GM23338 (cell line): ENCODE results near the gene MMP19. TPM values are rescaled to one million over a fixed set of nuclear protein-coding genes. Genes with fewer than 3 reads are reported as not detected.

Experiments
- ATAC-seq: fragments of 200-7000 bp; cut with Tn5 transposase; 3 replicates; pipeline ENCODE4 v1.9.1; 2020
- DNase-seq: peaks from one replicate; pipeline ENCODE4 v3.0.0-alpha.2; 2015; ENCODE audit warnings: low spot score
- H2AFZ ChIP-seq: fragments of 200-600 bp; sonication (generic); 2 replicates; pipeline ENCODE4 v1.8.0; 2016; ENCODE audit warnings: antibody characterized with exemption, mild to moderate bottlenecking, moderate library complexity
- H3F3A ChIP-seq: fragments of 200-600 bp; sonication (generic); replicated peaks from 2 replicates; pipeline ENCODE4 v1.8.0; 2017; ENCODE audit warnings: antibody characterized with exemption, mixed run types, low read depth
- H3K27ac ChIP-seq: fragments of 200-600 bp; sonication (generic); 2 replicates; pipeline ENCODE4 v1.6.1; 2016; ENCODE audit warnings: low read depth
- H3K27me3 ChIP-seq: fragments of 200-600 bp; sonication (generic); 2 replicates; pipeline ENCODE4 v1.8.0; 2016; ENCODE audit warnings: mild to moderate bottlenecking, mixed run types, moderate library complexity; ENCODE audit not compliant: insufficient read depth
- H3K36me3 ChIP-seq: fragments of 200-600 bp; sonication (generic); 2 replicates; pipeline ENCODE4 v1.8.0; 2016; ENCODE audit warnings: mild to moderate bottlenecking; ENCODE audit not compliant: insufficient read depth
- H3K4me1 ChIP-seq: fragments of 200-600 bp; sonication (generic); 2 replicates; pipeline ENCODE4 v1.8.0; 2016; ENCODE audit warnings: mild to moderate bottlenecking, moderate library complexity; ENCODE audit not compliant: insufficient read depth
- H3K4me2 ChIP-seq: fragments of 200-600 bp; sonication (generic); 2 replicates; pipeline ENCODE4 v1.7.1; 2017; ENCODE audit warnings: mixed run types
- H3K4me3 ChIP-seq: fragments of 200-600 bp; sonication (generic); 2 replicates; pipeline ENCODE4 v1.6.1; 2016; ENCODE audit warnings: mixed run types
- H3K79me2 ChIP-seq: fragments of 200-600 bp; sonication (generic); replicated peaks from 2 replicates; pipeline ENCODE4 v1.8.0; 2017; ENCODE audit warnings: mild to moderate bottlenecking; ENCODE audit not compliant: insufficient read depth
- H3K9me2 ChIP-seq: fragments of 200-600 bp; sonication (generic); 2 replicates; pipeline ENCODE4 v1.8.0; 2017; ENCODE audit not compliant: insufficient read depth
- H4K20me1 ChIP-seq: fragments of 200-600 bp; sonication (generic); replicated peaks from 2 replicates; pipeline ENCODE4 v1.8.0; 2017; ENCODE audit warnings: mild to moderate bottlenecking; ENCODE audit not compliant: insufficient read depth
- H3K27ac Mint-ChIP-seq: 2 replicates; pipeline ENCODE4 v1.8.0; 2020; ENCODE audit warnings: inconsistent platforms, mild to moderate bottlenecking, moderate library complexity, mixed read lengths
- H3K27me3 Mint-ChIP-seq: 3 replicates; pipeline ENCODE4 v1.8.0; 2022; ENCODE audit warnings: low read depth, mild to moderate bottlenecking, moderate library complexity, mixed read lengths, inconsistent platforms; ENCODE audit not compliant: insufficient read depth, poor library complexity
- H3K36me3 Mint-ChIP-seq: 3 replicates; pipeline ENCODE4 v1.8.0; 2021; ENCODE audit warnings: low read depth, mild to moderate bottlenecking, inconsistent platforms, moderate library complexity, mixed read lengths
- H3K4me1 Mint-ChIP-seq: 3 replicates; pipeline ENCODE4 v1.8.0; 2020; ENCODE audit warnings: mild to moderate bottlenecking, inconsistent platforms, mixed read lengths
- H3K4me3 Mint-ChIP-seq: 3 replicates; pipeline ENCODE4 v1.8.0; 2021; ENCODE audit warnings: moderate library complexity, mild to moderate bottlenecking, inconsistent platforms, mixed read lengths
- H3K9me3 Mint-ChIP-seq: 3 replicates; pipeline ENCODE4 v1.8.0; 2020; ENCODE audit warnings: moderate library complexity, mild to moderate bottlenecking, inconsistent platforms, mixed read lengths
- CREB1 ChIP-seq: fragments of 250-450 bp; sonication (Bioruptor Pico); IDR thresholded peaks from 2 replicates; pipeline ENCODE4 v1.5.0; 2020; ENCODE audit warnings: low read depth, mild to moderate bottlenecking, moderate library complexity
- ETS1 ChIP-seq: IDR thresholded peaks from 2 replicates; pipeline ENCODE4 v1.6.1; 2016; ENCODE audit warnings: antibody characterized with exemption
- EZH2 ChIP-seq: fragments of 200-600 bp; sonication (generic); IDR thresholded peaks from one replicate; pipeline ENCODE4 v1.8.0; 2017; ENCODE audit warnings: antibody characterized with exemption, mild to moderate bottlenecking, low read depth; ENCODE audit not compliant: unreplicated experiment
- JUNB ChIP-seq: IDR thresholded peaks from one replicate; pipeline ENCODE4 v1.6.1; 2016; ENCODE audit warnings: antibody characterized with exemption; ENCODE audit not compliant: unreplicated experiment
- NANOG ChIP-seq: IDR thresholded peaks from 2 replicates; pipeline ENCODE4 v1.6.1; 2016; ENCODE audit warnings: antibody characterized with exemption, borderline replicate concordance
- POLR2AphosphoS5 ChIP-seq: IDR thresholded peaks from 2 replicates; pipeline ENCODE4 v1.6.1; 2016; ENCODE audit warnings: antibody characterized with exemption, low read depth
- ZNF462 ChIP-seq: fragments of 250-450 bp; sonication (Bioruptor Pico); IDR thresholded peaks from 2 replicates; pipeline ENCODE4 v1.5.0; 2020; ENCODE audit warnings: mild to moderate bottlenecking, moderate library complexity
- polyA plus RNA-seq: library from polyadenylated mRNA; unstranded; fragments of >200 nt; fragmentation: Nextera tagmentation; extraction: Ambion mirVana; gene quantifications from 2 replicates; pipeline ENCODE4 v1.2.1, GENCODE V29; 2016
- total RNA-seq: library from RNA; depleted of rRNA; stranded (reverse); fragments of >200 nt; shearing (Covaris generic); gene quantifications from 2 replicates; pipeline ENCODE4 v1.2.3, GENCODE V29; 2014
- TF ChIP-seq, protein P1 (sequence below): IDR thresholded peaks from one replicate; pipeline ENCODE4 v1.6.1; 2018; ENCODE audit warnings: antibody characterized with exemption; ENCODE audit not compliant: unreplicated experiment

The MMP19 gene
- total and polyA plus RNA-seq, 2 experiments from 2014 or later = 1.4 to 1.5 TPM

DNA sequence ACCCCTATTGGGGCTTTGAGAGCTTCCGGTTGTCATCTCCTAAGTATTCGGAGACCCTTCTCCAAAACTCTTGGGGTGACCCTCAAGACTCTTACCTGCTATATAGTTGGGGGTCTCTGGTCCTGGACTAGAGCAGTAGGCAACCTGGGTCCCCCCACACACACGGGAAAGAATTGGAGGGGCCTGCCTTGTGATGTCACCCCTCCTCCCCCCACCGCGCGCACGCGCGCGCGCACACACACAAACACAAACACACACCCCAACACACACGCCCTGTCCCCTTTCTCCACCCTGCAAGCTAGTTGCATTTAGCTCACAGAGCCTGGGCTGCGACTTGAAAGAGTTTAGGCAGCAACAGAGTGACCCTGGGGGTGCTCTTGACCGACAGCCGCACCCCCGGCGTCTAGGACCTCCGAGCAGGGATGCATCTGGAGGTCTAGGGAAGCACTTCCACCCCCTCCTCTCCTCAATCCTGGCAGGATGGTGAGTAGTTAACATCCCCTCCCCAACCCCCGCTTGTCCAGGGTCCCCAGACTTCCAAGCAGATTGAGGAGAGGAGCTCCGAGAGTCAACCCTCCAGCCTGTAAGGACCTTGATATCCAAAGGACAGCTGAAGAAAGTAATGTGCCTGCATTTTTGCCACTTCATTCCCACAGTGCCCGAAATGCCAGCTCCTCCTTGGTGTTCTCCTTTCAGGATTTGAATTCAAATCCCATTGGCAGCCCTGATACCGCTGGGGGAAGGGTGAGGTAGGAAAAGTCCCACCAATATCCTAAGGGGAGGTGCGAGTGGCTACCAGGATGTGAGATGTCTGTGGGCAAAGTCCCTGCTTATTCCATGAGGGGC lies 11.9 kb downstream of the MMP19 start:
- ATAC-seq (peak; percentile 26), DNase-seq (peak; percentile 72)
- Histone ChIP-seq H2AFZ (peak overlapping the region; percentile 97), H3K36me3 (no peaks in the 10 kb centered on the region), H3K4me3 (peak overlapping the region; percentile 100), H3K9me2 (no peaks in the 10 kb centered on the region), H3F3A (peaks cover 32% of the 10 kb centered on the region), H3K4me2 (peak overlapping the region; percentile 98), H3K4me1 (peaks cover 26% of the 10 kb centered on the region), H4K20me1 (no peaks in the 10 kb centered on the region), H3K27me3 (no peaks in the 10 kb centered on the region), H3K27ac (peak overlapping the region; percentile 99), H3K79me2 (peaks cover 29% of the 10 kb centered on the region)
- TF ChIP-seq POLR2AphosphoS5 = peak; percentile 89
- peak; percentile 91 for TF ChIP-seq CREB1
- TF ChIP-seq JUNB = no peak
- H3K4me3 Mint-ChIP-seq = peak overlapping the region; percentile 94
- H3K4me1 Mint-ChIP-seq = peaks cover 39% of the 10 kb centered on the region
- no peaks in the 10 kb centered on the region for H3K9me3 Mint-ChIP-seq
- peaks cover 12% of the 10 kb centered on the region for H3K27me3 Mint-ChIP-seq
- peaks cover 11% of the 10 kb centered on the region for H3K36me3 Mint-ChIP-seq
- H3K27ac Mint-ChIP-seq = peak overlapping the region; percentile 99

- peaks cover 26% of the 10 kb centered on the region for H3K4me1 ChIP-seq
- H3K79me2 ChIP-seq = peaks cover 35% of the 10 kb centered on the region
- no peaks in the 10 kb centered on the region for H3K27me3 ChIP-seq
- H3K27ac ChIP-seq = peak overlapping the region; percentile 99
- H2AFZ ChIP-seq = peak overlapping the region; percentile 97
- peaks cover 12% of the 10 kb centered on the region for H3K36me3 Mint-ChIP-seq
- DNase-seq = peak; percentile 77
- H3K4me1 Mint-ChIP-seq = peaks cover 38% of the 10 kb centered on the region
- H3K9me3 Mint-ChIP-seq = no peaks in the 10 kb centered on the region
- H3K4me3 Mint-ChIP-seq = peak overlapping the region; percentile 94
- H3K4me2 ChIP-seq = peak overlapping the region; percentile 98
- peak overlapping the region; percentile 100 for H3K4me3 ChIP-seq
- H3K9me2 ChIP-seq = no peaks in the 10 kb centered on the region
- peaks cover 12% of the 10 kb centered on the region for H3K27me3 Mint-ChIP-seq
- no peaks in the 10 kb centered on the region for H3K36me3 ChIP-seq
- H3K27ac Mint-ChIP-seq = peak overlapping the region; percentile 99
- no peaks in the 10 kb centered on the region for H4K20me1 ChIP-seq
- peaks cover 32% of the 10 kb centered on the region for H3F3A ChIP-seq
- peak; percentile 14 for ATAC-seq
- no peak for TF ChIP-seq JUNB
- TF ChIP-seq CREB1 = no peak
- no peak for TF ChIP-seq ZNF462
- no peak for TF ChIP-seq EZH2
- TF ChIP-seq ETS1 = 0 out of 2 replicates have a peak, but pooled peaks have one; percentile 20
- TF ChIP-seq, protein P1, sequence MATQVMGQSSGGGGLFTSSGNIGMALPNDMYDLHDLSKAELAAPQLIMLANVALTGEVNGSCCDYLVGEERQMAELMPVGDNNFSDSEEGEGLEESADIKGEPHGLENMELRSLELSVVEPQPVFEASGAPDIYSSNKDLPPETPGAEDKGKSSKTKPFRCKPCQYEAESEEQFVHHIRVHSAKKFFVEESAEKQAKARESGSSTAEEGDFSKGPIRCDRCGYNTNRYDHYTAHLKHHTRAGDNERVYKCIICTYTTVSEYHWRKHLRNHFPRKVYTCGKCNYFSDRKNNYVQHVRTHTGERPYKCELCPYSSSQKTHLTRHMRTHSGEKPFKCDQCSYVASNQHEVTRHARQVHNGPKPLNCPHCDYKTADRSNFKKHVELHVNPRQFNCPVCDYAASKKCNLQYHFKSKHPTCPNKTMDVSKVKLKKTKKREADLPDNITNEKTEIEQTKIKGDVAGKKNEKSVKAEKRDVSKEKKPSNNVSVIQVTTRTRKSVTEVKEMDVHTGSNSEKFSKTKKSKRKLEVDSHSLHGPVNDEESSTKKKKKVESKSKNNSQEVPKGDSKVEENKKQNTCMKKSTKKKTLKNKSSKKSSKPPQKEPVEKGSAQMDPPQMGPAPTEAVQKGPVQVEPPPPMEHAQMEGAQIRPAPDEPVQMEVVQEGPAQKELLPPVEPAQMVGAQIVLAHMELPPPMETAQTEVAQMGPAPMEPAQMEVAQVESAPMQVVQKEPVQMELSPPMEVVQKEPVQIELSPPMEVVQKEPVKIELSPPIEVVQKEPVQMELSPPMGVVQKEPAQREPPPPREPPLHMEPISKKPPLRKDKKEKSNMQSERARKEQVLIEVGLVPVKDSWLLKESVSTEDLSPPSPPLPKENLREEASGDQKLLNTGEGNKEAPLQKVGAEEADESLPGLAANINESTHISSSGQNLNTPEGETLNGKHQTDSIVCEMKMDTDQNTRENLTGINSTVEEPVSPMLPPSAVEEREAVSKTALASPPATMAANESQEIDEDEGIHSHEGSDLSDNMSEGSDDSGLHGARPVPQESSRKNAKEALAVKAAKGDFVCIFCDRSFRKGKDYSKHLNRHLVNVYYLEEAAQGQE = no peak
- no peak for TF ChIP-seq NANOG
- TF ChIP-seq POLR2AphosphoS5 = no peak
These were observed 12.7 kb downstream of the MMP19 start for GRCh38 chr12:55829967-55830600.
